HepG2 (cell line): ENCODE measurements around the gene HES7. TPM values are rescaled to one million over a fixed set of nuclear protein-coding genes. Genes with fewer than 3 reads are reported as not detected.
A peak's percentile ranks its signal among the peaks of the same experiment; 100 is the strongest.

Experiments
- ASH2L ChIP-seq: fragments of 300-600, 200-600 bp; sonication (generic); IDR thresholded peaks from 2 replicates; pipeline ENCODE4 v1.7.0; 2017; ENCODE audit warnings: low read depth, mild to moderate bottlenecking, moderate library complexity, mixed read lengths, low read length; ENCODE audit not compliant: insufficient read length
- ELF4 ChIP-seq: sonication (generic); formaldehyde crosslinking; IDR thresholded peaks from 2 replicates; pipeline ENCODE4 v1.5.0; 2020; ENCODE audit warnings: missing genetic modification reagents, mild to moderate bottlenecking, moderate library complexity, borderline replicate concordance
- ETV5 ChIP-seq: IDR thresholded peaks from 2 replicates; pipeline ENCODE4 v1.6.1; 2018; ENCODE audit warnings: missing biosample characterization, missing genetic modification reagents, inconsistent platforms, borderline replicate concordance
- GABPB1 ChIP-seq: IDR thresholded peaks from 2 replicates; pipeline ENCODE4 v1.6.1; 2016; ENCODE audit warnings: mild to moderate bottlenecking, missing genetic modification reagents, moderate library complexity, missing compliant biosample characterization
- IKZF1 ChIP-seq: fragments of 450-650 bp; IDR thresholded peaks from 2 replicates; pipeline ENCODE4 v1.7.1; 2016
- KDM5A ChIP-seq: fragments of 200-600 bp; sonication (generic); IDR thresholded peaks from 2 replicates; pipeline ENCODE4 v1.7.0; 2018; ENCODE audit warnings: antibody characterized with exemption, mild to moderate bottlenecking, low read length, borderline replicate concordance
- MXD1 ChIP-seq: sonication (generic); formaldehyde crosslinking; IDR thresholded peaks from 2 replicates; pipeline ENCODE4 v1.4.0; 2020; ENCODE audit warnings: mild to moderate bottlenecking, missing genetic modification reagents
- MYPOP ChIP-seq: sonication (generic); formaldehyde crosslinking; IDR thresholded peaks from 2 replicates; pipeline ENCODE4 v1.8.1; 2023; ENCODE audit warnings: mild to moderate bottlenecking, moderate library complexity, missing genetic modification reagents
- NFIC ChIP-seq: IDR thresholded peaks from 2 replicates; pipeline ENCODE4 v1.6.1; 2012; ENCODE audit warnings: mild to moderate bottlenecking, low read length, inconsistent platforms
- NR2F2 ChIP-seq: IDR thresholded peaks from 2 replicates; pipeline ENCODE4 v1.6.1; 2012; ENCODE audit warnings: low read depth, inconsistent platforms, borderline replicate concordance
- PAWR ChIP-seq: sonication (generic); formaldehyde crosslinking; IDR thresholded peaks from 2 replicates; pipeline ENCODE4 v1.4.0; 2020; ENCODE audit warnings: missing genetic modification reagents, mild to moderate bottlenecking, borderline replicate concordance
- SMC3 ChIP-seq: IDR thresholded peaks from 2 replicates; pipeline ENCODE4 v1.6.1; 2011; ENCODE audit warnings: low read length, improper control_type of control experiment
- TAF15 ChIP-seq: fragments of 200-400 bp; formaldehyde crosslinking; IDR thresholded peaks from one replicate; pipeline ENCODE4 v1.6.1; 2018; ENCODE audit warnings: mild to moderate bottlenecking, low read depth, low read length; ENCODE audit not compliant: poor library complexity, severe bottlenecking
- TBX2 ChIP-seq: sonication (generic); formaldehyde crosslinking; IDR thresholded peaks from 2 replicates; pipeline ENCODE4 v1.5.0; 2020; ENCODE audit warnings: missing genetic modification reagents, mild to moderate bottlenecking, borderline replicate concordance
- TMF1 ChIP-seq: sonication (generic); formaldehyde crosslinking; IDR thresholded peaks from 2 replicates; pipeline ENCODE4 v1.8.1; 2022; ENCODE audit warnings: low read depth, missing genetic modification reagents
- ZBTB38 ChIP-seq: sonication (generic); formaldehyde crosslinking; IDR thresholded peaks from 2 replicates; pipeline ENCODE4 v1.5.1; 2020; ENCODE audit warnings: mild to moderate bottlenecking, missing genetic modification reagents
- ZBTB7A ChIP-seq: sonication (generic); formaldehyde crosslinking; IDR thresholded peaks from 2 replicates; pipeline ENCODE4 v1.8.0; 2022; ENCODE audit warnings: mild to moderate bottlenecking, missing genetic modification reagents
- ZNF337 ChIP-seq: sonication (generic); formaldehyde crosslinking; IDR thresholded peaks from 2 replicates; pipeline ENCODE4 v1.5.1; 2020; ENCODE audit warnings: missing genetic modification reagents, low read depth, mild to moderate bottlenecking, borderline replicate concordance
- ZNF414 ChIP-seq: sonication (generic); formaldehyde crosslinking; IDR thresholded peaks from 2 replicates; pipeline ENCODE4 v1.5.0; 2020; ENCODE audit warnings: missing genetic modification reagents
- ZNF501 ChIP-seq: sonication (generic); formaldehyde crosslinking; IDR thresholded peaks from 2 replicates; pipeline ENCODE4 v1.5.1; 2020; ENCODE audit warnings: mild to moderate bottlenecking, moderate library complexity, missing genetic modification reagents
- ZSCAN25 ChIP-seq: sonication (generic); formaldehyde crosslinking; IDR thresholded peaks from 2 replicates; pipeline ENCODE4 v1.8.0; 2022; ENCODE audit warnings: mild to moderate bottlenecking, missing genetic modification reagents
- polyA plus RNA-seq, 8 experiments: library from polyadenylated mRNA; depleted of rRNA in 3 of 8; stranded (reverse) in 7 of 8; unstranded in 1 of 8; fragments of >200 nt; fragmentation: Illumina TruSeq in 4 of 8; extraction: Trizol in 4 of 8; gene quantifications; 2 replicates each; pipeline versions ENCODE4 v1.2.1 to v1.2.3, GENCODE V29; 2011 to 2016; ENCODE audit warnings: low read depth in 4 of 8, missing spikeins in 1 of 8, mixed read lengths in 1 of 8; ENCODE audit not compliant: insufficient read depth in 1 of 8
- total RNA-seq, 5 experiments: library from RNA; depleted of rRNA; stranded (reverse); fragments of >200 nt; fragmentation: Illumina TruSeq; extraction: Trizol; gene quantifications; 2 replicates each; pipeline ENCODE4 v1.2.3, GENCODE V29; 2016; ENCODE audit warnings: low read depth in 1 of 5
- TF ChIP-seq, protein P1 (sequence below): sonication (generic); formaldehyde crosslinking; IDR thresholded peaks from 2 replicates; pipeline ENCODE4 v1.9.0; 2021; ENCODE audit warnings: missing genetic modification reagents, borderline replicate concordance
- TF ChIP-seq, protein P2 (sequence below): IDR thresholded peaks from 2 replicates; pipeline ENCODE4 v1.6.1; 2016
- TF ChIP-seq, protein P3 (sequence below): sonication (generic); formaldehyde crosslinking; IDR thresholded peaks from 2 replicates; pipeline ENCODE4 v1.4.0; 2020; ENCODE audit warnings: missing genetic modification reagents, borderline replicate concordance

HES7 gene
- total and polyA plus RNA-seq, 2 of the 13 experiments (the other 11 are each of a cell fraction or from before 2014, with no cell fraction given), result not detected

DNA sequence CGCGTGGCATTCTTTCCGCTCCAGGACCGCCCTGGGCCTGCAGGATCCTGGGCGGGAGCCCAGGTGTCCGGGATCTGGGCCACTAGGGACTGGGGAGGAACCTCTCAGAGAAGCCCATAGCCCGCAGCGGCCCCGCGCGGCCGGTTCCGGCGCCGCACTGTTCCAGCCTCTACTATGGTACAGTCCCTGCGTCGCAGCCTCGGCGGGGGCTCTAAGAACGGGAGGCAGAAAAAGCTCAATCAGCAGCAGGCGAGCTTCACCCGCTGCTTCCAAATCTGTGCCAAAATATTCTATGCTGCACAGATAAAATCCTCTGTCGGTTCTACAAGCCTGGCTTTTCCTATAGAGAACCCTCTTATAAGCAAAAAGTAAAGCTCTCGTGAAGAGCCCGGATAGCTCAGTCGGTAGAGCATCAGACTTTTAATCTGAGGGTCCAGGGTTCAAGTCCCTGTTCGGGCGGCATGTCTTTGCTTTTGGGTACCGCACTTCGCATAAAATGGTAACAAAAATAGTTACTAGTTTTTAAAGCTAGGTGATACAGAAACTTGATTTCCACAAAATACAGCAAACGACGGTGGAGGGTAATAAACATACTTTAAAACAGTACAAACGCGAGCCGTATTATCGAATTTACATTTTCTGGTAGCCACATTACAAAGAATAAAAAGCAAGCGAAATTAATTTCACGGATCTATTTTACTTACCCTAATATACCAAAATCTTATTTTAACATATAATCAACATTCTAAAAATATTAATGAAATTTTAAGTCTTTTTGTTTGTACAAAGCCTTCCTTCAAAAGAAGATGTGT lies 4.9 kb downstream of the HES7 start (continued):
- TF ChIP-seq ZNF501 (CRISPR knock-in tag) (0 out of 2 replicates have a peak, but pooled peaks have one; percentile 49), GABPB1 (CRISPR knock-in tag) (peak; percentile 40; the same call in 1 of the 2 replicates), NFIC (no peak; the same call in 1 of the 2 replicates), ZBTB38 (no peak), KDM5A (no peak; the same call in 1 of the 2 replicates), TAF15 (no peak), ZNF337 (CRISPR knock-in tag) (no peak), ZNF414 (CRISPR knock-in tag) (no peak), ZSCAN25 (no peak), IKZF1 (no peak), ZBTB7A (CRISPR knock-in tag) (no peak), ETV5 (peak; percentile 9; the same call in 1 of the 2 replicates), PAWR (CRISPR knock-in tag) (no peak), MYPOP (no peak), ASH2L (peak; percentile 63), TBX2 (peak; percentile 44; the same call in 1 of the 2 replicates), ELF4 (CRISPR knock-in tag) (no peak), SMC3 (no peak), NR2F2 (peak; percentile 63; the same call in 1 of the 2 replicates), TMF1 (CRISPR knock-in tag) (no peak), MXD1 (CRISPR knock-in tag) (peak; percentile 57; the same call in 1 of the 2 replicates)
- TF ChIP-seq, protein P1, sequence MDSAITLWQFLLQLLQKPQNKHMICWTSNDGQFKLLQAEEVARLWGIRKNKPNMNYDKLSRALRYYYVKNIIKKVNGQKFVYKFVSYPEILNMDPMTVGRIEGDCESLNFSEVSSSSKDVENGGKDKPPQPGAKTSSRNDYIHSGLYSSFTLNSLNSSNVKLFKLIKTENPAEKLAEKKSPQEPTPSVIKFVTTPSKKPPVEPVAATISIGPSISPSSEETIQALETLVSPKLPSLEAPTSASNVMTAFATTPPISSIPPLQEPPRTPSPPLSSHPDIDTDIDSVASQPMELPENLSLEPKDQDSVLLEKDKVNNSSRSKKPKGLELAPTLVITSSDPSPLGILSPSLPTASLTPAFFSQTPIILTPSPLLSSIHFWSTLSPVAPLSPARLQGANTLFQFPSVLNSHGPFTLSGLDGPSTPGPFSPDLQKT (CRISPR knock-in tag), result no peak
- TF ChIP-seq, protein P2, sequence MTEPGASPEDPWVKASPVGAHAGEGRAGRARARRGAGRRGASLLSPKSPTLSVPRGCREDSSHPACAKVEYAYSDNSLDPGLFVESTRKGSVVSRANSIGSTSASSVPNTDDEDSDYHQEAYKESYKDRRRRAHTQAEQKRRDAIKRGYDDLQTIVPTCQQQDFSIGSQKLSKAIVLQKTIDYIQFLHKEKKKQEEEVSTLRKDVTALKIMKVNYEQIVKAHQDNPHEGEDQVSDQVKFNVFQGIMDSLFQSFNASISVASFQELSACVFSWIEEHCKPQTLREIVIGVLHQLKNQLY, result no peak
- TF ChIP-seq, protein P3, sequence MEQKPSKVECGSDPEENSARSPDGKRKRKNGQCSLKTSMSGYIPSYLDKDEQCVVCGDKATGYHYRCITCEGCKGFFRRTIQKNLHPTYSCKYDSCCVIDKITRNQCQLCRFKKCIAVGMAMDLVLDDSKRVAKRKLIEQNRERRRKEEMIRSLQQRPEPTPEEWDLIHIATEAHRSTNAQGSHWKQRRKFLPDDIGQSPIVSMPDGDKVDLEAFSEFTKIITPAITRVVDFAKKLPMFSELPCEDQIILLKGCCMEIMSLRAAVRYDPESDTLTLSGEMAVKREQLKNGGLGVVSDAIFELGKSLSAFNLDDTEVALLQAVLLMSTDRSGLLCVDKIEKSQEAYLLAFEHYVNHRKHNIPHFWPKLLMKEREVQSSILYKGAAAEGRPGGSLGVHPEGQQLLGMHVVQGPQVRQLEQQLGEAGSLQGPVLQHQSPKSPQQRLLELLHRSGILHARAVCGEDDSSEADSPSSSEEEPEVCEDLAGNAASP (CRISPR knock-in tag), result peak; percentile 23; the same call in 1 of the 2 replicates
